Kidney (tissue), 14 donors: ENCODE results near the gene UST. TPM values are rescaled to one million over a fixed set of nuclear protein-coding genes. Genes with fewer than 3 reads are reported as not detected.

Experiments used
- DNase-seq, 5 donors: peaks; one replicate each; pipeline ENCODE4 v3.0.0-alpha.2; 2013 to 2020
- FAIRE-seq: peaks from 2 replicates; lab custom pipeline; 2012; peaks lifted over from hg19 to GRCh38; lab: Jason Lieb, UNC
- H3K27ac ChIP-seq, 2 donors: one replicate each; pipeline ENCODE4 v1.7.0; 2013; ENCODE audit warnings: low read depth in 2 of 2, low read length in 2 of 2, inconsistent platforms in 1 of 2
- H3K27me3 ChIP-seq: one replicate; pipeline ENCODE4 v1.7.1; 2013; ENCODE audit warnings: low read length, inconsistent platforms; ENCODE audit not compliant: control insufficient read depth, insufficient read depth
- H3K36me3 ChIP-seq, 3 donors: one replicate each; pipeline versions ENCODE4 v1.7.0 to v1.7.1; 2013; ENCODE audit warnings: low read length in 3 of 3, control low read depth in 1 of 3, inconsistent platforms in 1 of 3; ENCODE audit not compliant: insufficient read depth in 3 of 3, control insufficient read depth in 2 of 3
- H3K4me1 ChIP-seq, 3 donors: one replicate each; pipeline versions ENCODE4 v1.7.0 to v1.7.1; 2013; ENCODE audit warnings: low read length in 3 of 3, inconsistent platforms in 1 of 3, low read depth in 1 of 3; ENCODE audit not compliant: control insufficient read depth in 2 of 3, insufficient read depth in 2 of 3
- H3K4me3 ChIP-seq, 3 donors: one replicate each; pipeline versions ENCODE4 v1.7.0 to v1.8.1; 2013; ENCODE audit warnings: low read length in 3 of 3, control low read depth in 1 of 3, inconsistent platforms in 1 of 3
- H3K9ac ChIP-seq, 3 donors: one replicate each; pipeline versions ENCODE4 v1.7.0 to v1.7.1; 2013; ENCODE audit warnings: low read length in 3 of 3, control low read depth in 1 of 3, inconsistent platforms in 1 of 3
- H3K9me3 ChIP-seq, 3 donors: one replicate each; pipeline versions ENCODE4 v1.7.0 to v1.7.1; 2013; ENCODE audit warnings: low read length in 3 of 3, control low read depth in 1 of 3, inconsistent platforms in 1 of 3; ENCODE audit not compliant: control insufficient read depth in 2 of 3, insufficient read depth in 1 of 3
- intact Hi-C: fragments of 100-400 bp; cut with DNase I; formaldehyde crosslinking; loops from one replicate; pipeline ENCODE4 v1.11.1; 2022
- polyA plus RNA-seq: library from polyadenylated mRNA; stranded (reverse); fragments of 350-450 nt; fragmentation: Illumina TruSeq; extraction: RNeasy Lipid Tissue Mini Kit (QIAGEN cat#74804); gene quantifications from one replicate; pipeline ENCODE4 v1.2.3, GENCODE V29; 2014; ENCODE audit warnings: low read depth, low replicate concordance; ENCODE audit not compliant: insufficient read depth
- total RNA-seq: library from RNA; stranded (reverse); fragmentation: NEBNext Ultra II Directional; extraction: Animal tissue kit (Norgen Biotek cat#: 25700); gene quantifications from one replicate; pipeline ENCODE4 v1.2.1, GENCODE V29; 2021
- TF ChIP-seq, protein P1 (sequence below): IDR thresholded peaks from 3 replicates; pipeline ENCODE4 v1.5.1; 2012; ENCODE audit warnings: mild to moderate bottlenecking, moderate library complexity, borderline replicate concordance; ENCODE audit not compliant: insufficient read depth; ENCODE audit errors: extremely low read depth
- donor health status: control.
- donor health status: control.
- donor health status: control.
- donor health status: control.
- donor health status: control.
- donor health status: DM: yes; HTN: yes; CAD: no.
- donor health status: Normal renal cell carcinoma (clear cell type).

The UST gene
- total and polyA plus RNA-seq, 2 donors from 2014 or later: 3.2 to 4.2 TPM

DNA sequence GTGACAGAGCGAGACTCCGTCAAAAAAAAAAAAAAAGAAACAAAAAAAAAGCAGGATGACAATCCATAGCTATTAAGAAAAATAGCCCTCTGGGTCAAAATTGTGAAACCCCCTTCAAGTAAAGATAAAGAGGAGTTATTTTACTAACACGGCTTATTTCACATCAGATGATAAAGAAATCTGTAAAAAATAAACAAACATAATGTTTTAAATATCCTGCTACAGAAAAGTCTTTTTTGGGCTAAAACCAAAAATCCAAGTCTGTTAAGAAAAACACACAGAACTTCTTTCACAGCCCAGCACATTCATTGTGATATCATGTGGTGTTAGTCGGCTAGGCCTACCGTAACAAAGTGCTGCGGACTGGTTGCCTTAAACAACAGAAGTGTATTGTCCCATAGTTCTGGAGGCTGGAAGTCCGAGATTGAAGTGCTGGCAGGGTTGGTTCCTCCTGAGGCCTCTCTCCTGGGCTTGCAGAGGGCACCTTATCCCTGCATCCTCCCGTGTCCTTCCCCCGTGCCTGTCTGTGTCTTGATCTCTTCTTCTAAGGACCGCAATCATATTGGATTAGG lies 331.5 kb downstream of the UST start:
- DNase-seq (no peak), FAIRE-seq (no peak)
- Histone ChIP-seq H3K27ac (no peak overlapping the region), H3K4me1 (peaks cover 0 to 4% (median 3%) of the 10 kb centered on the region in 3 donors), H3K27me3 (no peaks in the 10 kb centered on the region), H3K9me3 (no peaks in the 10 kb centered on the region), H3K9ac (no peak overlapping the region), H3K4me3 (no peak overlapping the region), H3K36me3 (no peaks in the 10 kb centered on the region)
- intact Hi-C loops: no loop called here
- TF ChIP-seq, protein P1, sequence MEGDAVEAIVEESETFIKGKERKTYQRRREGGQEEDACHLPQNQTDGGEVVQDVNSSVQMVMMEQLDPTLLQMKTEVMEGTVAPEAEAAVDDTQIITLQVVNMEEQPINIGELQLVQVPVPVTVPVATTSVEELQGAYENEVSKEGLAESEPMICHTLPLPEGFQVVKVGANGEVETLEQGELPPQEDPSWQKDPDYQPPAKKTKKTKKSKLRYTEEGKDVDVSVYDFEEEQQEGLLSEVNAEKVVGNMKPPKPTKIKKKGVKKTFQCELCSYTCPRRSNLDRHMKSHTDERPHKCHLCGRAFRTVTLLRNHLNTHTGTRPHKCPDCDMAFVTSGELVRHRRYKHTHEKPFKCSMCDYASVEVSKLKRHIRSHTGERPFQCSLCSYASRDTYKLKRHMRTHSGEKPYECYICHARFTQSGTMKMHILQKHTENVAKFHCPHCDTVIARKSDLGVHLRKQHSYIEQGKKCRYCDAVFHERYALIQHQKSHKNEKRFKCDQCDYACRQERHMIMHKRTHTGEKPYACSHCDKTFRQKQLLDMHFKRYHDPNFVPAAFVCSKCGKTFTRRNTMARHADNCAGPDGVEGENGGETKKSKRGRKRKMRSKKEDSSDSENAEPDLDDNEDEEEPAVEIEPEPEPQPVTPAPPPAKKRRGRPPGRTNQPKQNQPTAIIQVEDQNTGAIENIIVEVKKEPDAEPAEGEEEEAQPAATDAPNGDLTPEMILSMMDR: no peak

DNA sequence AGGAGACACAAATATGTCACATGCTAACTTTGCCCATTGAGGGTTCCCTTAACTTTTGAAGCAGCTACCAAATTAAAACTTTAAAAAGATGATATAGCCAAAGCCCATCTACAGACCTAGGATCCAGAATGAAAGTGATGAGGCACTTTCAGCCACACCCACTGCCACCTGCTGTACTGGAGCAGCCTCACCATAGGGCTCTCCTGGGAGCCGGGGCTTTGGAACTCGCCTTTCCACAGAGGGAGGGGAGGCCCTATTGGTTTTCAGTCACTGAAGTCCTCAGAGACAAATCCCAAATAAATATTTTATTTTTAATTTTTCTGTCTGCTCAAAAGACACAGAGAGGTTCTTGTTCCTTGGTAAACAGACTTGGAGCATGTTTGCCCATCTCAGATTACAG lies 332.6 kb downstream of the UST start:
- Histone ChIP-seq H3K4me3 (no peak overlapping the region), H3K4me1 (peaks cover 0 to 4% (median 3%) of the 10 kb centered on the region in 3 donors), H3K36me3 (no peaks in the 10 kb centered on the region), H3K27me3 (no peaks in the 10 kb centered on the region), H3K9ac (no peak overlapping the region), H3K27ac (no peak overlapping the region), H3K9me3 (no peaks in the 10 kb centered on the region)
- FAIRE-seq (no peak), DNase-seq (no peak)
- intact Hi-C loops: no loop called here
- TF ChIP-seq, protein P1: no peak

DNA sequence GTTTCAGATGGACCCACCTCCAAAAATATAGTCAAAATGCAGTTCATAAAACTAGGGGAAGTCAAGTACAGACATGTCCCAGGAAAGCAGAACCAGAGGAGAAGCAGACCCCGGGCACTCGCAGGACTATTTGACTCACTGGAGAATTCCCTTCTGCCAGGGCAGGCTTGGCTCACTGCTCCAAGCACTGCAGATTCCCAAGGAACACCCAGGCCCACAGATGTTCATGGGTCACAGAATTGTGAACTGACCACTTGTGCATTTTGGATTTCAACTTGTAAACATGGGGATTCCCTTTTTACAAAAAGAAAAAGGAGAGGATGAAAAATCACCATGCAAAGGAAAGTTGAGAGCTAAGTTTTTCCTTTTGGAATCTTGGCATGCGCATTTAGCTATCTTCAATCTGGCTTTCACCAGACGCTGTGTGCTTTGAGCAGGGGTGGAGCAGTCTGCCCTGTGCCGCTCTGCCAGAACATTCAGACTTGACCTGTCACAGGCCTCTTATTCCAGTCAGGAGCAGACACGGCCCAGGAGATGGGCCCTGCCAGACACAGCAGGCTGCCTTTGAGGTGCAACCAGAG lies 333.2 kb downstream of the UST start:
- TF ChIP-seq, protein P1: no peak
- H3K9me3 ChIP-seq: no peaks in the 10 kb centered on the region
- no peak overlapping the region for H3K27ac ChIP-seq
- FAIRE-seq: no peak
- peak in 2 of 5 donors; percentile 44 to 49 for DNase-seq
- H3K36me3 ChIP-seq: no peaks in the 10 kb centered on the region
- peaks cover 0 to 3% (median 2%) of the 10 kb centered on the region in 3 donors for H3K4me1 ChIP-seq
- no peaks in the 10 kb centered on the region for H3K27me3 ChIP-seq
- no peak overlapping the region for H3K9ac ChIP-seq
- intact Hi-C loops: loop anchor here (10.0 kb wide), 1 partner anchor 345 kb away; no protein-coding TSS in a partner anchor
- H3K4me3 ChIP-seq: no peak overlapping the region
